Occipital lobe (tissue), 2 donors: ENCODE results near the gene RBM26. TPM values are rescaled to one million over a fixed set of nuclear protein-coding genes. Genes with fewer than 3 reads are reported as not detected.
"Not testable (repeated sequence)": the region's sequence is repeated elsewhere in the genome, so short reads cannot be mapped to it uniquely, and the experiment has no call there.

Experiments used
- DNase-seq: peaks from one replicate; lab custom pipeline; 2025; lab: John Stamatoyannopoulos, UW
- total RNA-seq: library from RNA; depleted of rRNA; stranded (reverse); fragments of >200 nt; gene quantifications from one replicate; pipeline ENCODE4 v1.2.3, GENCODE V29; 2014

The RBM26 gene
- total RNA-seq, 1 donor from 2014 or later = 79.5 TPM

- DNase-seq = no peak
Observed at GRCh38 chr13:79386125-79386826, 19.8 kb downstream of the RBM26 start.

GRCh38 chr13:79385694-79386093, 20.4 kb downstream of the RBM26 start:
- no peak for DNase-seq

- DNase-seq = no peak
Observed at GRCh38 chr13:79384022-79384610, 21.9 kb downstream of the RBM26 start.

- no peak for DNase-seq
Observed at GRCh38 chr13:79382545-79383275, 23.3 kb downstream of the RBM26 start.

- no peak for DNase-seq
Observed at GRCh38 chr13:79380997-79381396, 25.1 kb downstream of the RBM26 start.

GRCh38 chr13:79379274-79379673, 26.8 kb downstream of the RBM26 start:
- no peak for DNase-seq

- DNase-seq = no peak
Observed at GRCh38 chr13:79376843-79377242, 29.2 kb downstream of the RBM26 start.

GRCh38 chr13:79374578-79374977, 31.5 kb downstream of the RBM26 start:
- DNase-seq = no peak

GRCh38 chr13:79373916-79374315, 32.1 kb downstream of the RBM26 start:
- DNase-seq = no peak

GRCh38 chr13:79369226-79369625, 36.8 kb downstream of the RBM26 start:
- no peak for DNase-seq

GRCh38 chr13:79365981-79366380, 40.1 kb downstream of the RBM26 start:
- no peak for DNase-seq

GRCh38 chr13:79361299-79361698, 44.8 kb downstream of the RBM26 start:
- DNase-seq = no peak

- DNase-seq = no peak
Observed at GRCh38 chr13:79360095-79360494, 46.0 kb downstream of the RBM26 start.

- no peak for DNase-seq
Observed at GRCh38 chr13:79359064-79359463, 47.0 kb downstream of the RBM26 start.

GRCh38 chr13:79354285-79354684, 51.8 kb downstream of the RBM26 start:
- no peak for DNase-seq

- no peak for DNase-seq
Observed at GRCh38 chr13:79353693-79354092, 52.4 kb downstream of the RBM26 start.

- DNase-seq = no peak
Observed at GRCh38 chr13:79352107-79352506, 53.9 kb downstream of the RBM26 start.

- not testable (repeated sequence) for DNase-seq
Observed at GRCh38 chr13:79349608-79350007, 56.4 kb downstream of the RBM26 start.

GRCh38 chr13:79349011-79349410, 57.0 kb downstream of the RBM26 start:
- no peak for DNase-seq

- DNase-seq = no peak
Observed at GRCh38 chr13:79346300-79346914, 59.6 kb downstream of the RBM26 start.

- DNase-seq = no peak
Observed at GRCh38 chr13:79341202-79341601, 64.9 kb downstream of the RBM26 start.

GRCh38 chr13:79340490-79340889, 65.6 kb downstream of the RBM26 start:
- DNase-seq = no peak
